ENCODE results near the gene RAD51D.
"Not testable (repeated sequence)": the region's sequence is repeated elsewhere in the genome, so short reads cannot be mapped to it uniquely, and the experiment has no call there.

The RAD51D gene

DNA sequence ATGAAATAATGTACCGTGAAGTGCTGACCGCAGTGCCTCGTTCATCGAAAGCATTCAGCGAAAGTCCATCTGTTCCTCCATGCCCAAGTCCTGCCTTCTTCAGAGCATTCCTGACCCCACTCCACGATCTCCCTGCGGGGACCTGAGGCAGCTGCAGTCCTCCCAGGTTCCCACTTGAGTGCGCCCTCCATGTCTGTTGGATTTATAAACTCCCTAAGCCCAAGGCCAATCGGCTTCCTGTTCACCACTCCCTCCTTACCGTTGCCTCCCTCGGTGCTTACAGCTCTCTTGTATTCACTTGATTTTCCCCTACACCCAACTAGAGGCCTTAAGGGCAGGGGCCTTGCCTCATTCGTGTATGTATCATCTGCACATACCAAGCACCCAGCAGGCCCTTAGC lies 2.8 kb downstream of the RAD51D start:
- Histone ChIP-seq H3K27ac (no peak overlapping the region), H3K4me1 (ENCODE audit: control insufficient read depth in 1 of 2, insufficient read depth in 1 of 2, low read depth in 1 of 2, low read length in 1 of 2) (peaks cover 22 to 29% of the 10 kb centered on the region in 2 experiments), H3K4me3 (ENCODE audit: low read depth in 1 of 2, low read length in 1 of 2) (no peak overlapping the region), H3K9me3 (no peaks in the 10 kb centered on the region), H3K27me3 (no peaks in the 10 kb centered on the region), H3K36me3 (no peaks in the 10 kb centered on the region)
- TF ChIP-seq, protein P1, sequence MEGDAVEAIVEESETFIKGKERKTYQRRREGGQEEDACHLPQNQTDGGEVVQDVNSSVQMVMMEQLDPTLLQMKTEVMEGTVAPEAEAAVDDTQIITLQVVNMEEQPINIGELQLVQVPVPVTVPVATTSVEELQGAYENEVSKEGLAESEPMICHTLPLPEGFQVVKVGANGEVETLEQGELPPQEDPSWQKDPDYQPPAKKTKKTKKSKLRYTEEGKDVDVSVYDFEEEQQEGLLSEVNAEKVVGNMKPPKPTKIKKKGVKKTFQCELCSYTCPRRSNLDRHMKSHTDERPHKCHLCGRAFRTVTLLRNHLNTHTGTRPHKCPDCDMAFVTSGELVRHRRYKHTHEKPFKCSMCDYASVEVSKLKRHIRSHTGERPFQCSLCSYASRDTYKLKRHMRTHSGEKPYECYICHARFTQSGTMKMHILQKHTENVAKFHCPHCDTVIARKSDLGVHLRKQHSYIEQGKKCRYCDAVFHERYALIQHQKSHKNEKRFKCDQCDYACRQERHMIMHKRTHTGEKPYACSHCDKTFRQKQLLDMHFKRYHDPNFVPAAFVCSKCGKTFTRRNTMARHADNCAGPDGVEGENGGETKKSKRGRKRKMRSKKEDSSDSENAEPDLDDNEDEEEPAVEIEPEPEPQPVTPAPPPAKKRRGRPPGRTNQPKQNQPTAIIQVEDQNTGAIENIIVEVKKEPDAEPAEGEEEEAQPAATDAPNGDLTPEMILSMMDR (IDR thresholded peaks at IDR 0.05) = no peak

DNA sequence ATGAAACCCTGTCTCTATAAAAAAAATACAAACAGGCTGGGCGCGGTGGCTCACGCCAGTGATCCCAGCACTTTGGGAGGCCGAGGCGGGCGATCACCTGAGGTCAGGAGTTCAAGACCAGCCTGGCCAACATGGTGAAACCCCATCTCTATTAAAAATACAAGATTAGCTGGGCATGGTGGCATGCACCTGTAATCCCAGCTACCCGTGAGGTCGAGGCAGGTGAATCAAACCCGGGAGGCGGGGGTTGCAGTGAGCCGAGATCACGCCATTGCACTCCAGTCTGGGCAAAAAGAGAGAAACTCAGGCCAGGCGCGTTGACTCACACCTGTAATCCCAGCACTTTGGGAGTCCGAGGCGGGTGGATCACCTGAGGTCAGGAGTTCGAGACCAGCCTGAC lies 8.9 kb downstream of the RAD51D start:
- H3K27me3 ChIP-seq; H3K36me3 ChIP-seq; H3K4me1 ChIP-seq (ENCODE audit: control insufficient read depth in 1 of 2, insufficient read depth in 1 of 2, low read depth in 1 of 2, low read length in 1 of 2); H3K27ac ChIP-seq; H3K4me3 ChIP-seq (ENCODE audit: low read depth in 1 of 2, low read length in 1 of 2); H3K9me3 ChIP-seq: not testable (repeated sequence)

DNA sequence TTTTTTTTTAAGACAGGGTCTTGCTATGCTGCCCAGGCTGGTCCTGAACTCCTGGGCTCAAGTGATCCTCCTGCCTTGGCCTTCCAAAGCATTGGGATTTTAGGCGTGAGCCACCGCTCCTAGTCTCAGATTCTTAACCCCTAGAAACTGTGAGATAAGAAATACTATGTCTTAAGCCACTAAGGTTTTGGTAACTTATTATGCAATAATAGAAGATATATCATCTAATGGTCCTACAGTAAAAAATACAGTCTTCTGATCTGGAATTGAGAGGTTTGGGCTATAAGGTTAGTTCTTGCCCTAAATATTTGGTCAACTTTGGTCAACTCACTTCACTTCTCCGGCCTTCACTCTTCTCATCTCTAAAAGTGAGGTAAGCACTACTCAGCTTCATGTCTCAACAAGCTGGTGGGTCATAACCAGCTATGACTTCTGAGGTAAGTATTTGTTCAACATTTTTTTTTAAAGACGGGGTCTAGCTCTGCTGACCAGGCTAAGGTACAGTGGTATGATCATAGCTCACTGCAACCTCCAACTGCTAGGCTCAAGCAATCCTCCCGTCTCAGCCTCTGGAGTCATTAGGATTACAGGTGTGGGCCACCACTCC lies 14.7 kb downstream of the RAD51D start:
- Histone ChIP-seq H3K4me3 (ENCODE audit: low read depth in 1 of 2, low read length in 1 of 2) (no peak overlapping the region), H3K27me3 (no peaks in the 10 kb centered on the region), H3K27ac (no peak overlapping the region), H3K36me3 (peaks cover 18% of the 10 kb centered on the region), H3K4me1 (ENCODE audit: control insufficient read depth in 1 of 2, insufficient read depth in 1 of 2, low read depth in 1 of 2, low read length in 1 of 2) (peaks cover 24% of the 10 kb centered on the region in 2 experiments), H3K9me3 (no peaks in the 10 kb centered on the region)
- TF ChIP-seq, protein P1 (IDR thresholded peaks at IDR 0.05) = no peak

DNA sequence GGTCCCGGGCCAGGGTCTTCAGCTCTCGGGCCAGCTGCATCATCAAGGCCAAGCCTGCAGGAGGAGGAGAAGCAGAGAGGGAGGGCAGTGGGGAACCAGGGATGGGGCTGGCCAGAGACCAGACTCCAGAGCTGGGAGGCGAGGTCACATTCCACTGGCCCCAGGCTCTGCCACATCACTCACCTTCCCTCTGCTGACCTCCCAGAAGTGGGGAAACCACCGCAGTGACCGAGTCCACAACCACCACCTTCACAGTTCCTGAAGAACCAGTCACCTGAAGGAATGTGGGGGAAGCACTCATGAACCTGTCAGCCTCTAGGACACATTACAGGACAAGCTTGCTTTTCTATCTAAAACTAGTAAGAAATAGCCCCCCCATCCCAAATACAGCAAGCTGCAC lies 16.4 kb downstream of the RAD51D start:
- peaks cover 41% of the 10 kb centered on the region in 2 experiments for H3K4me1 ChIP-seq (ENCODE audit: control insufficient read depth in 1 of 2, insufficient read depth in 1 of 2, low read depth in 1 of 2, low read length in 1 of 2)
- H3K4me3 ChIP-seq (ENCODE audit: low read depth in 1 of 2, low read length in 1 of 2) = no peak overlapping the region
- H3K27me3 ChIP-seq = no peaks in the 10 kb centered on the region
- peaks cover 18% of the 10 kb centered on the region for H3K36me3 ChIP-seq
- H3K27ac ChIP-seq = no peak overlapping the region
- H3K9me3 ChIP-seq = no peaks in the 10 kb centered on the region
- TF ChIP-seq, protein P1 (IDR thresholded peaks at IDR 0.05) = no peak

DNA sequence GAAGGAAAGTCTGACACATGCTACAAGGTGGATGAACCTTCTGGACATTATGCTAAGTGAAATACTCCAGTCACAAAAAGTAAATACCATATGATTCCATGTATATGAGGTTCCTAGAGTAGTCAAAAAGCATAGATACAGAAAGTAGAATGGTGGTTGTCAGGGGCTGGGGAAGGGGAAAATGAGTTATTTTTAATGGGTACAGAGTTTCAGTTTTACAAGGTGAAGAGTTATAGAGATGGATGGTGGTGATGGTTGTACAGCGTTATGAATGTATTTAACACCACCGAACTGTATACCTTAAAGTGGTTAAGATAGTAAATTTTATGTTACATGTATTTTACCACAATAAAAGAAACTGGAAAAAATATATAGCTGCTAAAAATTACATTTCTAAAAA lies 17.9 kb downstream of the RAD51D start:
- TF ChIP-seq, protein P1 (IDR thresholded peaks at IDR 0.05) = no peak
- H3K4me1 ChIP-seq (ENCODE audit: control insufficient read depth in 1 of 2, insufficient read depth in 1 of 2, low read depth in 1 of 2, low read length in 1 of 2) = peaks cover 45 to 46% of the 10 kb centered on the region in 2 experiments
- no peaks in the 10 kb centered on the region for H3K9me3 ChIP-seq
- H3K27me3 ChIP-seq = no peaks in the 10 kb centered on the region
- no peak overlapping the region for H3K4me3 ChIP-seq (ENCODE audit: low read depth in 1 of 2, low read length in 1 of 2)
- H3K27ac ChIP-seq = peak overlapping the region; percentile 72
- H3K36me3 ChIP-seq = peaks cover 18% of the 10 kb centered on the region

DNA sequence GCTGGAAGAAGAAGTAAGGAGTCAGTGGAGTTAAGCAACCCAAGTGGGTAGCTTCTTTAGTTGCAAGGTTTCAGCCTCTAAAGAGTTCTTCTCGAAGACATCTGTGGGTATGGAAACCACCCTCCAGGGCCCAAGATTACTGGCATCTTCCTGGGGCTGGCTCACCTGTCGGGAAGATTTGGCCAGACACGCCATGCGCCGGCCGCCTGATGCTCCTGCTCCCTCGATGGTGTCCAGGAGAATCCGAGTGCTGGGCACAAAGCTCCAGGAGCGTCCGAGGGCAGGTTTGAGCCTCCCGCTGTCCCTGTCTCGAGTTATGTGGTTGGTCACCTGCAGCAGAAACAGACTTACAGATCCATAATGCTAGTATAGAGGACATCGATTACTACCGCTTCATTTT lies 18.6 kb downstream of the RAD51D start:
- Histone ChIP-seq H3K27ac (peak overlapping the region; percentile 72), H3K27me3 (no peaks in the 10 kb centered on the region), H3K9me3 (no peaks in the 10 kb centered on the region), H3K36me3 (peaks cover 13% of the 10 kb centered on the region), H3K4me1 (ENCODE audit: control insufficient read depth in 1 of 2, insufficient read depth in 1 of 2, low read depth in 1 of 2, low read length in 1 of 2) (peaks cover 45 to 46% of the 10 kb centered on the region in 2 experiments), H3K4me3 (ENCODE audit: low read depth in 1 of 2, low read length in 1 of 2) (no peak overlapping the region)
- TF ChIP-seq, protein P1 (IDR thresholded peaks at IDR 0.05) = no peak

Measured in neutrophil (primary cell).